NK-92 (cell line): ENCODE data around the gene ZNF853.

Source experiments
- DNase-seq: peaks from one replicate; lab custom pipeline; 2025; ENCODE audit not compliant: unreplicated experiment; lab: John Stamatoyannopoulos, UW

ZNF853 gene

DNA sequence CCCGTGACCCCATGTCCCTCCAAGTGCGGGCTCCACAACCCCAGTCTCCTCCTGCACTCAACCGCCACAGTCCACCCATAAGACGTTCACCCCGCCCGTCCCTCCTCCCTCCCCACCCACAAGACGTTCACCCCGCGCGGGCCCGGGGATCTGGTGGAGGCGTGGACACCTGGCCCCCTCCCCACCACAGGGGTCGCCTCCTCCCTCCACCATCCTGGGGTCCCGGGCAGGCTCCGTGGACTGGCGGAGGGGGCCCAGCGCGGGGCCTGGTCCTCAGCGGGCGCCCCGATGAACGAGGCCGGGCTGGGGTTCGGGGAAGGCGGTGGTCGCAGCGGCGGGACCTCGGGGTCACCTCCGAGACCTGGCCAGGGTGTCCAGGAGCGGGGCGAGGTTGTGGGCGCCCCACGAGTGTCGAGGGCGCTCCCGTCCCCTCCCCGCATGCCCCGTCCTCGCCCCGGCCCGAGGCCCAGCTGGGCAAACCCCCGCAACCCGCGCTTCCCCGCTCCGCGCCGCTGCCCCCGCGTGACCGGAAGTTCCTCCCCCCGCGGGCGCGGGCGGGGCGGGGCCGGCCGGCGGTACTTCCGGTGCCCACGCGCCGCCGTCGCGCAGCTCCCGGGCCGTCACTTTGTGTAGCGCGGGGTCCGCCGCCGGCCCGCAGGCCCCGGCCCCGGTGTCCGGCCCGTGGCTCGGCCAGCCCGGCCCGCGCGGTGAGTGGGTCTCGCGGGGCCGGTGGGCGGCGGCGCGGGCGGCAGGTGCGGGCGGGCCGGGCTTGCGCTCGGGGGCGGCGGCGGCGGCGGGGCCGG lies 21.5 kb downstream of the ZNF853 start, which contains the start of gene ZNF316:
ZNF316 (plus strand) TSS at position 578 of the 803 bp plus-strand sequence. CDS start 5,092 bp downstream, outside the sequence.
- DNase-seq: no peak

GRCh38 chr7:6637544-6638229 lies 22.3 kb downstream of the ZNF853 start:
- DNase-seq: no peak

DNA sequence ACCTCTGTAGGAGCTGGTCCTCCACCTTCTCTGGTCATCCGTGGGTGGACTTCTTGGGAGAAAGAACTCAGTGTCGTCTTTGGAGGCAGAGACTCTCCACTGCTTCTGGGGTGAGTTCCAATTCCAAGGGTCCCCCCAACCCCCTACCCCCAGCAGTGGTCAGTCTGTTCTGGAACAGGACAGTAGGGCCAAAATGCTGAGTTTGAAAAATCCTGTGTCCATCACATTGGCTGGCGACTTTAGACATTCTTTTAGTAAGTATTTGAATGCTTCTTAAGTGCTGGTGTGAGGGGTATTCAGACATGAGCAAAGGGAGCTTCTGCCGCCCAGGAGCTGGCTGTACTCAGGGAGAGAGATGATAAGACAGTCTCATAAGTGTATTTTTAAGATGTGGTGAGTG lies 23.6 kb downstream of the ZNF853 start:
- DNase-seq: no peak

DNA sequence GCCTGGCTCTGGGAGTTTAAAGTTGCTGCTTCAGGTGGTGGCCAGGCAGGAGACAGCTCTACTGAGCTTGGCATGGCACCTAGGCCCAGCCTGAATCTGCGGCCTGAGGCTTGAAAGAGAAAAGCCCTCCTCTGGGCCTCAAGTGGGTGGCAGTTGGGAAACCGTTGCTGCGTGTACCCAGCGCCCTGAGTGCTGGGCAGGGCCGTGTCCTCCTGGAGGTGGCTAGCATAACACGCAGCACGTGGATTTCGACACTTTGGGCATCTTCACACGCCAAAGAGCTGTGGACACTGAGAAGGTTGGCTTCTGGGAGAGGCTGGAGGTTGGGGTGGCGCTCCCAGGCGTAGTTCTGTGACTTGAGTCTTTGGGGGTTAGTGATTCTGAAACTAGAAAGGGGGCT lies 24.2 kb downstream of the ZNF853 start:
- no peak for DNase-seq

DNA sequence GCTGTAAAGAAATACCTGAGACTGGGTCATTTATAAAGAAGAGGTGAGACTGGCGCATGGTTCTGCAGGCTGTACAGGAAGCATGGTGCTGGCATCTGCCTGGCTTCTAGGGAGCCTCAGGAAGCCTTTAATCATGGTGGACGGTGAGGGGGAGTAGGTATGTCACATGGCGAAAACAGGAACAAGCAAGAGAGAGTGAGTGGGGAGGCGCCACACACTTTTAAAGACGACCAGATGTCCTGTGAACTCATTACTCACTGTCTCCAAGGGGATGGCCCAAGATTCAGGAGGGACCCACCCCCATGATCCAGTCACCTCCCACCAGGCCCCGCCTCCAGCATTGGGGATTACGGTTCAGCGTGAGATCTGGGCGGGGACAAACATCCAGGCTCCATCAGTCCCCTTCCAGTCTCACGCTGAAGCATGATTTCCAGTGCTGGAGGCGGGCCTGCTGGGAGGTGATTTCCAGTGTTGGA lies 24.9 kb downstream of the ZNF853 start:
- no peak for DNase-seq

DNA sequence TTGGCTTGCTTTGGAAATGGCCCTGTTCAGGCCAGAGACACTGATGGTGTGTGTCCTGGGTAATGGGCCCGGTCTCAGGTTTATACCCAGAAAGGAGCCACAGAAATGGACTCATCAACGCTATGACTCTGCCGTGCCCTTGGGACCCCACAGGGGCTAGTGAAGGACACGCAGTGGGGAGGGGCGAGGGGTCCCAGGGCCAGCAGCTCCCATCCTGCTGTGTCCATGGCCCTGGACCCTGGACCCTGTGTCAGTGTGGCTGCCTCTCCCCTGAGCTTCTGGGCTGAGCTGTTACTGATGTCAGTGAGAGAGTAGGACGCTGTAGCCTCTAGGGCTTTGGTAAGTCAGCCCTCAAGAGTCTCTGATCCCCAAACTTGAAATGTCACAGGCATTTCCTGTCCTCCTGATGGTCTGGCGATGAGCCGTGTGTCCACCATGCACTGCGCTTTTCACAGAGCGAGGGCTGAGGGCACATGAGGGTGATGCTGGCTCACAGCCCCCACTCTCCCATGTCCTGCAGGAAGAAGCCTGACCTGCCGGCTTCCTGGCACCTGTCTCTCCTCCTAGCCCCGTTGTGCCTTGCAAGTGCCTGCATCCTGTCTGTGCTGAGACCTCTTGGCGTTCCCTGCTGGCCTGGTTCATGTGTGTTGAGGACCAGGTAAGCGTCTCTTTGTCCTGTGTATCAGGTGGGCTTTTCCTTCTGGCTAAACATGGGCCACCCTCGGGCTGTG lies 26.1 kb downstream of the ZNF853 start:
- DNase-seq: no peak

- no peak for DNase-seq
Observed at GRCh38 chr7:6642239-6642839, 26.9 kb downstream of the ZNF853 start.

GRCh38 chr7:6642861-6643640 lies 27.6 kb downstream of the ZNF853 start:
- DNase-seq: no peak

DNA sequence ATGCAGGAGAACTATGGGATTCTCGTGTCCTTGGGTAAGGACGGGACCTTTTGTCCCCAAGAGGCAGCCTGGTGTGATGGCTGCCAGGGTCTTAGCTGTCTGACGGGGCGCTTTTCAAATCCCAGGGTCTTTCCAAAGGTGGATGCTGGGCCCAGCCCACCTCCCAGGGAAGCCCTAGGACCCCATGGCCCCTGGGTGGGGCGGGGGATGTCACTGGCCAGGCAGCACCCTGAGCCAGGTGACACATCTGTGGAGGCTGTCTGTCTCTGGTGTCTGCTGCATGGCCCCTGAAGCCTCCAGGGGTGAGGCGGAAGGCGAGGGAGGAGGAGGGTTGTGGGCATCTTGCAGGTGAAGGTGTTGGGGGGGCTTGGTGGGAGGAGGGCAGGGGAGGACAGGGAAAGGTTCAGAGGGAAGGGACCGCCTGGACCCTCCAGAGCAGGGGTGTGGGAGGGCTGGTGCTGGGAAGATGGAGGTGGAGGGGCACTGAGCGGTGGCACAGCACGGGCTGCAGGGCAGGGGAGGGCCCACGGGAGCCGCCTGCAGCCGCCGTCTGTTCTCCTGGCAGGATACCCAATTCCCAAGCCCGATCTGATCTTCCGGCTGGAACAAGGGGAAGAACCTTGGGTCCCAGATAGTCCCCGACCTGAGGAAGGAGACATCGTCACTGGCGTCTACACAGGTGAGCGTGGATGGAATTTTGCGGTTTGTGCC lies 28.7 kb downstream of the ZNF853 start:
- no peak for DNase-seq

GRCh38 chr7:6644728-6645127 lies 29.3 kb downstream of the ZNF853 start:
- DNase-seq: no peak

- DNase-seq: no peak
Observed at GRCh38 chr7:6646465-6646864, 31.1 kb downstream of the ZNF853 start.

- DNase-seq: no peak
Observed at GRCh38 chr7:6647080-6647479, 31.7 kb downstream of the ZNF853 start.

DNA sequence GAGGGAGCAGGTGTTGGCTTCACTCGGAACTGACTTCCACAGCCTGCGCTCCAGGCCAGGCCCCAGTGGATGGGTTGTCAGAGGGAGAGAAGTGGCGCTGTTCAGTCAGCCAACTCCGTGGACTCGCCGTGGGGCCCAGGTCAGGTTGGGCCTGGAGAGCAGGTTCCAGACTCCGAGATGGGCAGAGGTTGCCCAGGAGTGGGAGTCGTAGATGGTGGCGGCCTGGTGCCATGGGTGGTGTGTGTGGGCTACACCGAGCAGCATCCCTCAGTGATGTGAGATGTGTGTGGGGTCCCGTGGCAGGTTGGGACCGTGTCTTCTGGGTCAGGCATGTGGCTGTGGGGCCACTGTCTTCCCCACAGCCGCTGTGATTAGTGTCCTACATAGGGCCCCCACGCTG lies 32.1 kb downstream of the ZNF853 start:
- no peak for DNase-seq

- no peak for DNase-seq
Observed at GRCh38 chr7:6648066-6648814, 32.8 kb downstream of the ZNF853 start.

DNA sequence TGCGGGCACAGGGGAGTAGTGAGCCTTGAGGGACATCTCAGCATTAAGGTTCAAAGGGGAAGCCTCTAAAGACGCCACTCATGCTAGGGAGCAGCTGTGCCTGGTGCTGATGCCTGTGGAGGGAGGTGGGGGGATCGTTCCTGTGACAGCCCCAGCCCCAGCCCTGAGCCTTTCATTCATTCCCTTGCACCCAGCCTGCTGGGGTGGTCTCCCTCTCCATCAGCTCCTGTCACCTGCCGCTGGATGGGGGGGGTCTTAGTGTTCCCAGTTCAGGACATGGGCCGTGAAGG lies 33.4 kb downstream of the ZNF853 start:
- no peak for DNase-seq

DNA sequence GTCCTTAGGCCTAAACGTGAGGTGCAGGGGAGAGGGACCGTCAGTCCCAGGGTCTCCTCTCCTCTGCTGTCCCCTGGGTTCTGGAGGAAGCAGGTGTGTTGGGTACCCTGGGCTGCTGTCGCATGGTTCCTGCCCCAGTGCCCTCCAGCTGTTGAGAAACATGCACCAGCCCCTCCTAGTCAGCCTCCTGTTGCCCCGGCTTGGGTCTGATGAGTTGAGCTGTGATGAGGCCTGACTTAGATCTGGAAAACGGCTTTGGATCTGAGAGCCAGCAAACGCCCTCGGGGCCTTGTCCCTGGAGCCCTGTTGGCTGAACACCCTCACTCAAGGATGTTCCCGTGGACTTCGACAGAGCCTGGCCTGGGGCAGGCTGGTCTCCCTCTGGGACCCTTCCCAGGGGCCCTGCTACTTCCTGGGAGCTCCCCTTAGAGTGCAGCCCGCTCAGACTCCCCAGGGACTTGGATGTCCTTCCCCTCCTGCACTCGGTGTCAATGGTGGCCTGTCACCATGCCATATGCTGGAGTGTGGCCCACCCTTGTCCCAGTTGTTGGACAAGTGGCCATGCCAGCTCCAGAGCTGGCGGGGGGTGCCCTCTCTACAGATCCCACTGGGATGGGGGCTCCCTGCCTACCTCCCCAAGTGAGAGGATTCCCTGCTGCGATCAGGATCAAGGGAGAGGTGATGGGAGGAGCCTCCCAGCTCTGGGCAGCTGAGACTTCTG lies 34.0 kb downstream of the ZNF853 start:
- no peak for DNase-seq

GRCh38 chr7:6650086-6650485 lies 34.7 kb downstream of the ZNF853 start:
- no peak for DNase-seq

DNA sequence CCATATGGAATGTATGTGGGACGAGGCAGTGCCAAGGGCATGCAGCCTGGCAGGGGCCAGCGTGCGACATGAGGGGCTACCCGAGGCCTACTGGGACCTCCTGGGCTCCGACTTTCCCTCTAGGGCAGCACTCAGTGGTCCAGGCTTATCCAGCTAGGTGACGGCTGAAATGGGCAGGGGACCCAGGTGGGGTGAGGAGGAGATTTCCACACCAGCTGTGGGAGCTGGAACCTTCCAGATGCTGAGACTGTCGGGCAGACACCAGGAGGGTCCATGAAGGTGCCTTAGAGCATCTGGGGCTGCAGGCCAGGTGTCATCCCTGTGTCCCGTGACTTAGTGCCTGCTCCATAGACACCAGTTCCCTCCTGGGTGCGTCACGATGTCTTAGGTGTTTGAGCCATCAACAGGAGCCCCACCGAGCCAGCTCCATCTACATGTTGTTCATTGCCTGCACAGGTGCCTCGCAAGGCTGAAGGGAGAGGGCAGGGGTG lies 35.2 kb downstream of the ZNF853 start:
- DNase-seq: no peak
